Measurements from ENCODE around the gene MAP3K10.

Gene MAP3K10

GRCh38 chr19:40263440-40264313 is 72.5 kb downstream of the MAP3K10 start (continued):
- TF ChIP-seq PRDM10 (tag by site-specific recombination; IDR thresholded peaks at IDR 0.05) (peak; percentile 55), ZNF560 (tag by site-specific recombination; IDR thresholded peaks at IDR 0.05; ENCODE audit: borderline replicate concordance) (no peak), ZNF169 (tag by site-specific recombination; IDR thresholded peaks at IDR 0.05) (no peak), ZNF449 (tag by site-specific recombination; IDR thresholded peaks at IDR 0.05) (no peak), ZNF175 (tag by site-specific recombination; IDR thresholded peaks at IDR 0.05) (no peak), ZNF26 (tag by site-specific recombination; IDR thresholded peaks at IDR 0.05) (no peak), ZNF202 (tag by site-specific recombination; IDR thresholded peaks at IDR 0.05; ENCODE audit: borderline replicate concordance) (no peak), HOXC10 (CRISPR knock-in tag; IDR thresholded peaks at IDR 0.05) (no peak), ZNF138 (tag by site-specific recombination; IDR thresholded peaks at IDR 0.05; ENCODE audit: borderline replicate concordance) (no peak)

- peaks cover 2% of the 10 kb centered on the region; the same call in 1 of the 2 replicates for H3K4me1 ChIP-seq (ENCODE audit: control insufficient read depth, insufficient read depth, low read length)
- ChIA-PET CTCF (interaction anchor here (0.6 kb wide), 3 partner anchors 161 to 1052 kb away, joined by 3 to 4 read pairs (median 3); partner anchors contain the start of gene SERTAD1), POLR2A (no interaction called here)
- no peak overlapping the region for H3K27ac ChIP-seq (ENCODE audit: extremely low read depth, low read depth, low read length)
- H3K36me3 ChIP-seq (ENCODE audit: control insufficient read depth in 2 of 2, insufficient read depth in 1 of 2, low read length in 2 of 2) = peaks cover 51 to 66% of the 10 kb centered on the region in 2 experiments
- H3K9me3 ChIP-seq (ENCODE audit: control insufficient read depth, insufficient read depth, low read depth, low read length) = no peaks in the 10 kb centered on the region
- TF ChIP-seq HOXA7 (CRISPR knock-in tag; IDR thresholded peaks at IDR 0.05; ENCODE audit: borderline replicate concordance) (no peak), ZBTB48 (tag by site-specific recombination; IDR thresholded peaks at IDR 0.05) (peak; percentile 23; the same call in 1 of the 2 replicates)
- H3K4me3 ChIP-seq (ENCODE audit: low read depth, low read length) = no peak overlapping the region
These were observed 73.3 kb downstream of the MAP3K10 start for GRCh38 chr19:40264314-40265054.
